A549 (cell line): ENCODE measurements around the gene TNFAIP8L1. TPM values are rescaled to one million over a fixed set of nuclear protein-coding genes. Genes with fewer than 3 reads are reported as not detected.

Source experiments
- ATAC-seq, 2 experiments: fragments of 200-7000 bp in 1 of 2; fragments of >200 bp in 1 of 2; cut with Nextera tagmentation in 1 of 2; cut with Tn5 transposase in 1 of 2; 3 replicates each; pipeline versions ENCODE4 v1.8.0 to v1.9.1; 2018 to 2020; ENCODE audit warnings: mild to moderate bottlenecking in 1 of 2, moderate library complexity in 1 of 2
- CTCF ChIA-PET: fragments of 300-600 bp; sonication (Branson Sonifier 250); formaldehyde crosslinking; extraction: SDS; loops from one replicate; lab custom pipeline; 2021; ENCODE audit warnings: antibody characterized with exemption, inconsistent platforms; lab: Yijun Ruan, JAX
- POLR2A ChIA-PET: fragments of 350-600 bp; formaldehyde crosslinking; extraction: SDS; loops from one replicate; lab custom pipeline; 2021; ENCODE audit warnings: antibody characterized with exemption, inconsistent platforms; lab: Yijun Ruan, JAX
- DNase-seq, 2 experiments: peaks; one replicate each; pipeline versions ENCODE4 v3.0.0 to v3.0.0-alpha.2; 2011 to 2016; ENCODE audit warnings: low read depth in 1 of 2, low spot score in 1 of 2
- FAIRE-seq: peaks from 2 replicates; lab custom pipeline; 2011; peaks lifted over from hg19 to GRCh38; lab: Jason Lieb, UNC
- H3K27ac ChIP-seq, 2 experiments: fragments of >200 bp; sonication (Bioruptor Twin); formaldehyde crosslinking; 3 replicates each; pipeline ENCODE4 v1.5.1; 2016 to 2017
- H3K4me1 ChIP-seq: fragments of >200 bp; sonication (Bioruptor Twin); formaldehyde crosslinking; 3 replicates; pipeline ENCODE4 v1.6.1; 2016
- H3K4me2 ChIP-seq: fragments of >200 bp; sonication (Bioruptor Twin); formaldehyde crosslinking; 3 replicates; pipeline ENCODE4 v1.6.1; 2016
- H3K4me3 ChIP-seq: fragments of >200 bp; sonication (Bioruptor Twin); formaldehyde crosslinking; 3 replicates; pipeline ENCODE4 v1.5.1; 2016
- H3K9me3 ChIP-seq: fragments of >200 bp; sonication (Bioruptor Twin); formaldehyde crosslinking; 3 replicates; pipeline ENCODE4 v1.6.1; 2016
- CHD2 ChIP-seq: fragments of 150-350 bp; IDR thresholded peaks from 2 replicates; pipeline ENCODE4 v1.6.1; 2014; ENCODE audit warnings: low read length; ENCODE audit not compliant: partially characterized antibody
- EP300 ChIP-seq, 2 experiments: fragments of >200 bp; sonication (Bioruptor Twin); formaldehyde crosslinking; IDR thresholded peaks; 2 replicates in 1 of 2; 3 replicates in 1 of 2; pipeline ENCODE4 v1.6.1; 2016 to 2017
- FOSB ChIP-seq: fragments of 250-450 bp; sonication (Bioruptor Pico); IDR thresholded peaks from 2 replicates; pipeline ENCODE4 v1.5.0; 2020; ENCODE audit warnings: mild to moderate bottlenecking, moderate library complexity
- FOSL2 ChIP-seq, 2 experiments: fragments of 450-650 bp in 1 of 2; fragments of >200 bp in 1 of 2; sonication (Bioruptor Twin) in 1 of 2; formaldehyde crosslinking; IDR thresholded peaks; 2 replicates each; pipeline versions ENCODE4 v1.5.0 to v1.6.1; 2016 to 2020; ENCODE audit warnings: mild to moderate bottlenecking in 1 of 2, moderate library complexity in 1 of 2
- HEYL ChIP-seq: fragments of 250-450 bp; sonication (Bioruptor Pico); IDR thresholded peaks from 2 replicates; pipeline ENCODE4 v1.8.0; 2021; ENCODE audit warnings: mild to moderate bottlenecking, moderate library complexity
- HOXB5 ChIP-seq: fragments of 250-450 bp; sonication (Bioruptor Pico); IDR thresholded peaks from 2 replicates; pipeline ENCODE4 v1.5.0; 2020; ENCODE audit warnings: mild to moderate bottlenecking, moderate library complexity
- JUN ChIP-seq, 2 experiments: fragments of >200 bp; sonication (Bioruptor Twin); formaldehyde crosslinking; IDR thresholded peaks; 2 replicates in 1 of 2; 3 replicates in 1 of 2; pipeline ENCODE4 v1.6.1; 2016 to 2017
- JUNB ChIP-seq: fragments of >200 bp; sonication (Bioruptor Twin); formaldehyde crosslinking; IDR thresholded peaks from 2 replicates; pipeline ENCODE4 v1.6.1; 2016
- KDM5A ChIP-seq: fragments of 200-600 bp; sonication (generic); IDR thresholded peaks from 2 replicates; pipeline ENCODE4 v1.6.1; 2016; ENCODE audit warnings: antibody characterized with exemption, mild to moderate bottlenecking
- MAFK ChIP-seq: fragments of 450-650 bp; IDR thresholded peaks from 2 replicates; pipeline ENCODE4 v1.6.1; 2014; ENCODE audit not compliant: partially characterized antibody
- MYC ChIP-seq: IDR thresholded peaks from 2 replicates; pipeline ENCODE4 v1.6.1; 2012; ENCODE audit warnings: mild to moderate bottlenecking, inconsistent platforms, low read length, improper control_type of control experiment, borderline replicate concordance
- NR3C1 ChIP-seq: fragments of >200 bp; sonication (Bioruptor Twin); formaldehyde crosslinking; IDR thresholded peaks from 3 replicates; pipeline ENCODE4 v1.6.1; 2017
- PHF8 ChIP-seq: fragments of 200-600 bp; sonication (generic); IDR thresholded peaks from 2 replicates; pipeline ENCODE4 v1.6.1; 2016; ENCODE audit warnings: low read depth, mild to moderate bottlenecking, antibody characterized with exemption, moderate library complexity, borderline replicate concordance
- POLR2A ChIP-seq: IDR thresholded peaks from 2 replicates; pipeline ENCODE4 v1.6.1; 2012; ENCODE audit warnings: mild to moderate bottlenecking, low read length
- POLR2AphosphoS2 ChIP-seq: conservative IDR thresholded peaks from 2 replicates; pipeline ENCODE4 v1.6.1; 2012; ENCODE audit warnings: low read length, improper control_type of control experiment, inconsistent platforms
- RAD21 ChIP-seq, 2 experiments: fragments of >200 bp in 1 of 2; sonication (Bioruptor Twin) in 1 of 2; formaldehyde crosslinking in 1 of 2; IDR thresholded peaks in 1 of 2; conservative IDR thresholded peaks in 1 of 2; 2 replicates in 1 of 2; 3 replicates in 1 of 2; pipeline ENCODE4 v1.6.1; 2012 to 2018; ENCODE audit warnings: inconsistent platforms in 1 of 2
- RFX5 ChIP-seq: fragments of 450-650 bp; IDR thresholded peaks from 2 replicates; pipeline ENCODE4 v1.7.1; 2014; ENCODE audit warnings: antibody characterized with exemption, mild to moderate bottlenecking, moderate library complexity
- SMC3 ChIP-seq: fragments of >200 bp; sonication (Bioruptor Twin); formaldehyde crosslinking; IDR thresholded peaks from 3 replicates; pipeline ENCODE4 v1.6.1; 2018; ENCODE audit warnings: inconsistent platforms
- SREBF2 ChIP-seq: fragments of 450-650 bp; IDR thresholded peaks from 2 replicates; pipeline ENCODE4 v1.6.1; 2014; ENCODE audit warnings: mild to moderate bottlenecking, moderate library complexity
- USF2 ChIP-seq: fragments of 450-650 bp; IDR thresholded peaks from 2 replicates; pipeline ENCODE4 v1.6.1; 2014; ENCODE audit warnings: antibody characterized with exemption
- ZNF302 ChIP-seq: fragments of 250-450 bp; sonication (Bioruptor Pico); IDR thresholded peaks from 2 replicates; pipeline ENCODE4 v1.9.0; 2021; ENCODE audit warnings: inconsistent platforms, mild to moderate bottlenecking, moderate library complexity
- ZSCAN20 ChIP-seq: fragments of 250-450 bp; sonication (Bioruptor Pico); IDR thresholded peaks from 2 replicates; pipeline ENCODE4 v1.8.0; 2022; ENCODE audit warnings: mild to moderate bottlenecking, moderate library complexity
- WGBS: methylation state at CpG from one replicate; pipeline ENCODE4 v1.1.6; 2017; ENCODE audit errors: missing lambda C conversion rate; 5-methylcytosine and 5-hydroxymethylcytosine counted together
- polyA plus RNA-seq, 4 experiments: library from polyadenylated mRNA; depleted of rRNA in 3 of 4; stranded (reverse); fragments of >200 nt; fragmentation: RNase III in 1 of 4; extraction: RNeasy Plus Mini Kit Qiagen cat#74134 plus additional on column Dnase treatment in 1 of 4; gene quantifications; 2 replicates in 3 of 4; 3 replicates in 1 of 4; pipeline ENCODE4 v1.2.3, GENCODE V29; 2011 to 2017
- TF ChIP-seq, protein P1 (sequence below): IDR thresholded peaks from 2 replicates; pipeline ENCODE4 v1.6.1; 2012; ENCODE audit warnings: low read depth, borderline replicate concordance
- TF ChIP-seq, protein P2 (sequence below): fragments of >200 bp; sonication (Bioruptor Twin); formaldehyde crosslinking; IDR thresholded peaks from 2 replicates; pipeline ENCODE4 v1.6.1; 2016
- TF ChIP-seq, protein P3 (sequence below): IDR thresholded peaks from 2 replicates; pipeline ENCODE4 v1.6.1; 2012
- TF ChIP-seq, protein P4 (sequence below): fragments of >200 bp; sonication (Bioruptor Twin); formaldehyde crosslinking; IDR thresholded peaks from 3 replicates; pipeline ENCODE4 v1.5.1; 2016

Gene TNFAIP8L1
- polyA plus RNA-seq, 2 of the 4 experiments (the other 2 are of a cell fraction): 3.2 to 5.9 TPM

- H3K4me2 ChIP-seq: no peak overlapping the region
- no peak overlapping the region for H3K27ac ChIP-seq
- CTCF ChIA-PET: interaction anchor here (0.7 to 1.3 kb wide), 2 partner anchors 10 to 66 kb away, joined by 3 to 7 read pairs; no protein-coding TSS in a partner anchor
- FAIRE-seq: no peak
- no peak overlapping the region for H3K4me3 ChIP-seq
- DNase-seq: no peak
- WGBS: 83% methylated on average over 6 of the region's 6 CpGs
- POLR2A ChIA-PET: no interaction called here
- TF ChIP-seq HOXB5 (CRISPR knock-in tag) (no peak), USF2 (no peak), FOSL2 (IDR thresholded peaks at IDR 0.05) (no peak), FOSL2 (CRISPR knock-in tag; IDR thresholded peaks at IDR 0.05) (no peak), SREBF2 (no peak), FOSB (CRISPR knock-in tag) (no peak), JUNB (no peak), HEYL (CRISPR knock-in tag) (no peak), POLR2A (no peak), EP300 (IDR thresholded peaks at IDR 0.05) (no peak), POLR2AphosphoS2 (no peak), ZSCAN20 (CRISPR knock-in tag) (no peak), MAFK (no peak), KDM5A (no peak), NR3C1 (no peak), ZNF302 (CRISPR knock-in tag) (no peak), PHF8 (no peak), SMC3 (no peak), RAD21 (conservative IDR thresholded peaks at IDR 0.05 in 1 of 2, IDR thresholded peaks at IDR 0.05 in 1 of 2) (no peak)
- TF ChIP-seq, protein P1, sequence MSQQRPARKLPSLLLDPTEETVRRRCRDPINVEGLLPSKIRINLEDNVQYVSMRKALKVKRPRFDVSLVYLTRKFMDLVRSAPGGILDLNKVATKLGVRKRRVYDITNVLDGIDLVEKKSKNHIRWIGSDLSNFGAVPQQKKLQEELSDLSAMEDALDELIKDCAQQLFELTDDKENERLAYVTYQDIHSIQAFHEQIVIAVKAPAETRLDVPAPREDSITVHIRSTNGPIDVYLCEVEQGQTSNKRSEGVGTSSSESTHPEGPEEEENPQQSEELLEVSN: no peak
- TF ChIP-seq, protein P2, sequence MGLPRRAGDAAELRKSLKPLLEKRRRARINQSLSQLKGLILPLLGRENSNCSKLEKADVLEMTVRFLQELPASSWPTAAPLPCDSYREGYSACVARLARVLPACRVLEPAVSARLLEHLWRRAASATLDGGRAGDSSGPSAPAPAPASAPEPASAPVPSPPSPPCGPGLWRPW: no peak
- TF ChIP-seq, all 56 proteins: peak for 0
- ATAC-seq: no peak
- Histone ChIP-seq H3K9me3 (no peaks in the 10 kb centered on the region), H3K4me1 (peaks cover 11% of the 10 kb centered on the region; the same call in 2 of the 3 replicates)
These were observed 3.3 kb downstream of the TNFAIP8L1 start for GRCh38 chr19:4642625-4643024.

GRCh38 chr19:4645718-4646117 is 6.4 kb downstream of the TNFAIP8L1 start:
- ATAC-seq (no peak), FAIRE-seq (no peak)
- WGBS: 94% methylated on average over 4 of the region's 4 CpGs
- POLR2A ChIA-PET: no interaction called here
- Histone ChIP-seq H3K4me2 (no peak overlapping the region), H3K4me3 (no peak overlapping the region), H3K4me1 (no peaks in the 10 kb centered on the region)
- TF ChIP-seq JUN (IDR thresholded peaks at IDR 0.05): no peak
- no peak for TF ChIP-seq MYC
- no peak for TF ChIP-seq CHD2
- no peak for TF ChIP-seq RFX5
- TF ChIP-seq, protein P3, sequence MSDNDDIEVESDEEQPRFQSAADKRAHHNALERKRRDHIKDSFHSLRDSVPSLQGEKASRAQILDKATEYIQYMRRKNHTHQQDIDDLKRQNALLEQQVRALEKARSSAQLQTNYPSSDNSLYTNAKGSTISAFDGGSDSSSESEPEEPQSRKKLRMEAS: no peak
- TF ChIP-seq, protein P4, sequence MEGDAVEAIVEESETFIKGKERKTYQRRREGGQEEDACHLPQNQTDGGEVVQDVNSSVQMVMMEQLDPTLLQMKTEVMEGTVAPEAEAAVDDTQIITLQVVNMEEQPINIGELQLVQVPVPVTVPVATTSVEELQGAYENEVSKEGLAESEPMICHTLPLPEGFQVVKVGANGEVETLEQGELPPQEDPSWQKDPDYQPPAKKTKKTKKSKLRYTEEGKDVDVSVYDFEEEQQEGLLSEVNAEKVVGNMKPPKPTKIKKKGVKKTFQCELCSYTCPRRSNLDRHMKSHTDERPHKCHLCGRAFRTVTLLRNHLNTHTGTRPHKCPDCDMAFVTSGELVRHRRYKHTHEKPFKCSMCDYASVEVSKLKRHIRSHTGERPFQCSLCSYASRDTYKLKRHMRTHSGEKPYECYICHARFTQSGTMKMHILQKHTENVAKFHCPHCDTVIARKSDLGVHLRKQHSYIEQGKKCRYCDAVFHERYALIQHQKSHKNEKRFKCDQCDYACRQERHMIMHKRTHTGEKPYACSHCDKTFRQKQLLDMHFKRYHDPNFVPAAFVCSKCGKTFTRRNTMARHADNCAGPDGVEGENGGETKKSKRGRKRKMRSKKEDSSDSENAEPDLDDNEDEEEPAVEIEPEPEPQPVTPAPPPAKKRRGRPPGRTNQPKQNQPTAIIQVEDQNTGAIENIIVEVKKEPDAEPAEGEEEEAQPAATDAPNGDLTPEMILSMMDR: no peak
- TF ChIP-seq USF2: no peak
- TF ChIP-seq, all 56 proteins: peak for 0
- no peaks in the 10 kb centered on the region for H3K9me3 ChIP-seq
- CTCF ChIA-PET: interaction anchor here (0.6 to 3.0 kb wide), 3 partner anchors 10 to 121 kb away, joined by 3 to 16 read pairs (median 3); no protein-coding TSS in a partner anchor
- no peak overlapping the region for H3K27ac ChIP-seq
- no peak for DNase-seq
